ENCODE measurements around the gene IL12RB2.

The IL12RB2 gene

GRCh38 chr1:67313934-67314671, 6.4 kb downstream of the IL12RB2 start:
- DNase-seq = no peak

- DNase-seq = no peak
Measured at GRCh38 chr1:67314696-67315095, 7.0 kb downstream of the IL12RB2 start.

GRCh38 chr1:67316180-67316902, 8.7 kb downstream of the IL12RB2 start:
- no peak for DNase-seq

- no peak for DNase-seq
Measured at GRCh38 chr1:67316918-67317317, 9.2 kb downstream of the IL12RB2 start.

- no peak for DNase-seq
Measured at GRCh38 chr1:67317803-67318202, 10.1 kb downstream of the IL12RB2 start.

- DNase-seq = no peak
Measured at GRCh38 chr1:67322442-67322841, 14.8 kb downstream of the IL12RB2 start.

GRCh38 chr1:67323087-67323486, 15.4 kb downstream of the IL12RB2 start:
- no peak for DNase-seq

- no peak for DNase-seq
Measured at GRCh38 chr1:67324068-67324467, 16.4 kb downstream of the IL12RB2 start.

- DNase-seq = no peak
Measured at GRCh38 chr1:67327864-67328466, 20.3 kb downstream of the IL12RB2 start.

- DNase-seq = no peak
Measured at GRCh38 chr1:67332653-67333529, 25.2 kb downstream of the IL12RB2 start.

- no peak for DNase-seq
Measured at GRCh38 chr1:67333603-67334002, 25.9 kb downstream of the IL12RB2 start.

- DNase-seq = no peak
Measured at GRCh38 chr1:67335411-67335810, 27.7 kb downstream of the IL12RB2 start.

GRCh38 chr1:67336157-67336556, 28.5 kb downstream of the IL12RB2 start:
- DNase-seq = no peak

- no peak for DNase-seq
Measured at GRCh38 chr1:67336783-67337182, 29.1 kb downstream of the IL12RB2 start.

GRCh38 chr1:67338642-67339041, 31.0 kb downstream of the IL12RB2 start:
- no peak for DNase-seq

GRCh38 chr1:67339623-67340343, 32.1 kb downstream of the IL12RB2 start:
- DNase-seq = no peak

- no peak for DNase-seq
Measured at GRCh38 chr1:67342076-67342890, 34.6 kb downstream of the IL12RB2 start.

- DNase-seq = no peak
Measured at GRCh38 chr1:67345556-67345955, 37.9 kb downstream of the IL12RB2 start.

GRCh38 chr1:67346982-67347381, 39.3 kb downstream of the IL12RB2 start:
- no peak for DNase-seq

- DNase-seq = no peak
Measured at GRCh38 chr1:67347688-67348472, 40.2 kb downstream of the IL12RB2 start.
